ENCODE data around the gene ACSL5. TPM values are rescaled to one million over a fixed set of nuclear protein-coding genes. Genes with fewer than 3 reads are reported as not detected.

Gene ACSL5
- total and polyA plus RNA-seq, 2 experiments from 2014 or later: not detected

DNA sequence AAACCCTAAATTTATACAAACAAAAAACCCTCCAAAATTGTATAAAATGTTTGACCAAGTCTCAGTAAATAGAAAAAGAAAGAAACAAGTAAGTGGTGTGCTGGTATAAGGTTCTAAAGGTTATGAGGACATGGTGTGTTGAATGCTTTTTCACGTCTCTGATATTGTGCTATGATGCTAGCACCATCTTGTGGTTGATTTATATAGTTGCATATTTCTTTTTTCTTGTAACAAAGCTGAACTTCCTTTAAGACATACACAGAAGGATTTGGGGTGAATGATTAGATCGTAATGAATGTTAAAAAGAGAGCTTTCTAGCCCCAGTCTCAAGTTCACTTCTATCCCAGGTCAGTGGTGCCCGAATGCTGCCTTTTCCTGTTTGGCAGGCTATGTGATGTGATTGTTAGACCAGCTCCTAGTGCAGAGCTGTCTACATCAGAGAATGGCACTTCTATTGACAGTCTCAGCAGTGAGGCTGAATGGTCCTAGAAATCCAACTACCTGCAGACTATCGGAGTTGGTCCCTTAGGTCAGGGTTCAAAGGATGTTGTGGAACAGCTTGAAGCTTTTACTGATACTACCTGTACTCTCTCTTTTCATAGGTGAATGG is 98.1 kb downstream of the ACSL5 start:
- no peaks in the 10 kb centered on the region for H3K4me1 ChIP-seq (ENCODE audit: low read depth)
- no peaks in the 10 kb centered on the region for H3K36me3 ChIP-seq
- no peak overlapping the region for H3K4me3 ChIP-seq
- peak; percentile 42 to 73 for DNase-seq (ENCODE audit: low read depth in 1 of 2, low spot score in 1 of 2)
- no peak overlapping the region for H3K27ac ChIP-seq
- no peaks in the 10 kb centered on the region for H3K27me3 ChIP-seq
- TF ChIP-seq CTCF (IDR thresholded peaks at IDR 0.05; ENCODE audit: low read depth, low read length): peak; percentile 64
- H3K9me3 ChIP-seq (ENCODE audit: low read depth): no peaks in the 10 kb centered on the region

GRCh38 chr10:112475575-112476218 is 101.8 kb downstream of the ACSL5 start:
- peak in 1 of 2 donors; percentile 17 for DNase-seq (ENCODE audit: low read depth in 1 of 2, low spot score in 1 of 2)
- no peaks in the 10 kb centered on the region for H3K27me3 ChIP-seq
- no peaks in the 10 kb centered on the region for H3K4me1 ChIP-seq (ENCODE audit: low read depth)
- no peaks in the 10 kb centered on the region for H3K36me3 ChIP-seq
- TF ChIP-seq CTCF (IDR thresholded peaks at IDR 0.05; ENCODE audit: low read depth, low read length): peak; percentile 43
- H3K27ac ChIP-seq: no peak overlapping the region
- no peak overlapping the region for H3K4me3 ChIP-seq
- H3K9me3 ChIP-seq (ENCODE audit: low read depth): no peaks in the 10 kb centered on the region

Other genes starting within 250 kb of the ACSL5 start
- 9.4 and 11.1 TPM in 2 replicates for gene GPAM, start 190.4 kb upstream of the ACSL5 start, total RNA-seq
- gene GPAM, start 190.4 kb upstream of the ACSL5 start, polyA plus RNA-seq: 4.7 and 9.6 TPM in 2 replicates
- not detected in 2 replicates for gene TECTB, start 90.7 kb upstream of the ACSL5 start, total RNA-seq
- gene TECTB, start 90.7 kb upstream of the ACSL5 start, polyA plus RNA-seq: not detected in 2 replicates
- gene ZDHHC6, start 72.8 kb downstream of the ACSL5 start, total RNA-seq: 12.1 and 21.0 TPM in 2 replicates
- gene ZDHHC6, start 72.8 kb downstream of the ACSL5 start, polyA plus RNA-seq: 26.1 and 37.4 TPM in 2 replicates
- gene VTI1A, start 73.1 kb downstream of the ACSL5 start, total RNA-seq: 28.1 and 33.1 TPM in 2 replicates
- gene VTI1A, start 73.1 kb downstream of the ACSL5 start, polyA plus RNA-seq: 18.5 and 19.3 TPM in 2 replicates

All from cardiac muscle cell (in vitro differentiated cells and primary cell).